CD14-positive monocyte (primary cell): ENCODE measurements around the gene NTM. TPM values are rescaled to one million over a fixed set of nuclear protein-coding genes. Genes with fewer than 3 reads are reported as not detected.

Source experiments
- DNase-seq, 3 donors: peaks; one replicate each; pipeline ENCODE4 v3.0.0-alpha.2; 2011 to 2022
- H2AFZ ChIP-seq: 2 replicates; pipeline ENCODE4 v1.6.0; 2012; ENCODE audit warnings: mild to moderate bottlenecking, low read depth, low read length, inconsistent platforms; ENCODE audit not compliant: insufficient read depth, poor library complexity, severe bottlenecking
- H3K27ac ChIP-seq, 2 donors: 1 replicate in 1 of 2; 2 replicates in 1 of 2; pipeline ENCODE4 v1.5.1; 2012 to 2013; ENCODE audit warnings: low read length in 2 of 2, control low read depth in 1 of 2, inconsistent platforms in 1 of 2, low read depth in 1 of 2, mild to moderate bottlenecking in 1 of 2
- H3K27me3 ChIP-seq, 2 donors: one replicate each; pipeline versions ENCODE4 v1.6.0 to v1.6.1; 2011 to 2013; ENCODE audit warnings: low read length in 2 of 2; ENCODE audit not compliant: control insufficient read depth in 2 of 2, insufficient read depth in 2 of 2
- H3K36me3 ChIP-seq, 2 donors: replicated peaks in 1 of 2; 1 replicate in 1 of 2; 2 replicates in 1 of 2; pipeline versions ENCODE4 v1.5.1 to v1.6.1; 2012 to 2013; ENCODE audit warnings: low read length in 2 of 2, control low read depth in 1 of 2, inconsistent platforms in 1 of 2, mild to moderate bottlenecking in 1 of 2; ENCODE audit not compliant: insufficient read depth in 2 of 2, control insufficient read depth in 1 of 2
- H3K4me1 ChIP-seq, 2 donors: 1 replicate in 1 of 2; 2 replicates in 1 of 2; pipeline versions ENCODE4 v1.5.1 to v1.6.1; 2012 to 2013; ENCODE audit warnings: low read length in 2 of 2, control low read depth in 1 of 2, inconsistent platforms in 1 of 2, mild to moderate bottlenecking in 1 of 2, moderate library complexity in 1 of 2; ENCODE audit not compliant: insufficient read depth in 2 of 2, control insufficient read depth in 1 of 2
- H3K4me2 ChIP-seq: replicated peaks from 2 replicates; pipeline ENCODE3; 2012; ENCODE audit warnings: low read length, moderate library complexity, mild to moderate bottlenecking; ENCODE audit not compliant: poor library complexity, severe bottlenecking; ENCODE audit errors: extremely low read depth
- H3K4me3 ChIP-seq, 3 experiments: fragments of 200-600 bp in 1 of 3; sonication (generic) in 1 of 3; replicated peaks in 1 of 3; 1 replicate in 2 of 3; 2 replicates in 1 of 3; pipeline ENCODE4 v1.5.1; 2011 to 2013; ENCODE audit warnings: low read length in 3 of 3, mild to moderate bottlenecking in 3 of 3, control low read depth in 2 of 3, low read depth in 2 of 3, inconsistent platforms in 1 of 3, moderate library complexity in 1 of 3
- H3K79me2 ChIP-seq: 2 replicates; pipeline ENCODE4 v1.6.0; 2012; ENCODE audit warnings: mild to moderate bottlenecking, control low read depth, inconsistent platforms, low read length, moderate library complexity; ENCODE audit not compliant: insufficient read depth
- H3K9ac ChIP-seq: 2 replicates; pipeline ENCODE4 v1.6.0; 2017; ENCODE audit warnings: low read length, mild to moderate bottlenecking; ENCODE audit not compliant: insufficient read depth, poor library complexity, severe bottlenecking
- H3K9me3 ChIP-seq, 2 donors: replicated peaks in 1 of 2; 1 replicate in 1 of 2; 2 replicates in 1 of 2; pipeline versions ENCODE4 v1.5.1 to v1.6.1; 2012 to 2013; ENCODE audit warnings: low read length in 2 of 2, control low read depth in 1 of 2; ENCODE audit not compliant: control insufficient read depth in 1 of 2, insufficient read depth in 1 of 2
- H4K20me1 ChIP-seq: 2 replicates; pipeline ENCODE4 v1.6.0; 2012; ENCODE audit warnings: mild to moderate bottlenecking, low read length, control low read depth, moderate library complexity; ENCODE audit not compliant: insufficient read depth
- H3K27ac Mint-ChIP-seq, 7 donors: one replicate each; pipeline ENCODE4 v1.8.0; 2020; ENCODE audit warnings: mild to moderate bottlenecking in 7 of 7, mixed read lengths in 7 of 7, moderate library complexity in 6 of 7, inconsistent platforms in 2 of 7
- H3K27me3 Mint-ChIP-seq, 3 donors: one replicate each; pipeline ENCODE4 v1.8.0; 2021 to 2022; ENCODE audit warnings: low read depth in 3 of 3, mild to moderate bottlenecking in 3 of 3, mixed read lengths in 3 of 3, moderate library complexity in 3 of 3, inconsistent platforms in 1 of 3
- H3K36me3 Mint-ChIP-seq, 2 donors: one replicate each; pipeline ENCODE4 v1.8.0; 2020; ENCODE audit warnings: mixed read lengths in 2 of 2, inconsistent platforms in 1 of 2, mild to moderate bottlenecking in 1 of 2
- H3K4me1 Mint-ChIP-seq: one replicate; pipeline ENCODE4 v1.8.0; 2020; ENCODE audit warnings: mild to moderate bottlenecking, mixed read lengths
- H3K4me3 Mint-ChIP-seq, 2 donors: one replicate each; pipeline ENCODE4 v1.8.0; 2020; ENCODE audit warnings: mild to moderate bottlenecking in 2 of 2, mixed read lengths in 2 of 2, moderate library complexity in 1 of 2
- H3K9me3 Mint-ChIP-seq, 7 donors: one replicate each; pipeline ENCODE4 v1.8.0; 2020 to 2022; ENCODE audit warnings: mixed read lengths in 7 of 7, mild to moderate bottlenecking in 6 of 7, moderate library complexity in 6 of 7, inconsistent platforms in 2 of 7
- CTCF ChIP-seq: fragments of 200-600 bp; IDR thresholded peaks from one replicate; pipeline ENCODE4 v1.8.0; 2022; ENCODE audit warnings: antibody characterized with exemption, mild to moderate bottlenecking
- WGBS: methylation state at CpG from one replicate; pipeline ENCODE4 v1.1.5; 2013; ENCODE audit warnings: missing lambda C conversion rate; ENCODE audit not compliant: insufficient coverage; 5-methylcytosine and 5-hydroxymethylcytosine counted together
- intact Hi-C, 2 donors: fragments of 100-400 bp; cut with micrococcal nuclease; formaldehyde crosslinking; loops; one replicate each; pipeline versions ENCODE4 v1.15.0 to v1.15.1; 2023
- polyA plus RNA-seq, 3 donors: library from polyadenylated mRNA; depleted of rRNA in 1 of 3; unstranded in 2 of 3; stranded (reverse) in 1 of 3; fragments of 300-500 nt in 2 of 3; fragments of >200 nt in 1 of 3; fragmentation: Illumina TruSeq in 2 of 3; gene quantifications; 1 replicate in 2 of 3; 2 replicates in 1 of 3; pipeline ENCODE4 v1.2.3, GENCODE V29; 2012 to 2021

The NTM gene
- polyA plus RNA-seq, 3 donors: not detected

DNA sequence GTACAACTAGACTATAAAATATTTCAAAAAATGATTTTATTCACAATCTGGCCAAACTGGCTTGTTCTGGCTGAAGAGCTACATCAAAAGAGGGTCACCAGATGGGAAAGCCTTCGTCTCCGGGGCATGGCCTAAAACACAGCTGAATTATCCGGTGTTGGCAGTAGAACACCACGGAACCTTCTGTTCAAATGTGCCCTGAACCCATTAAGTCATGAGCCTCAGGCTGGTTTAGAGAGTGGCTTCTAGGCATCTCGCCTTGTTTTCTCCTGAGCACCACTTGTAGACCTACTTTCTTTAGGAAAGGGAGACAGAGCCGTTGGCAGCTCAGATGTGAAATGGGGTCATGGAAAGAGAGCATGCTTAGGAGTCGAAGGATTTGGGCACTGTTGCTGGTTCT is 890.2 kb downstream of the NTM start:
- Histone ChIP-seq H3K9me3 (peaks cover 0 to 3% of the 10 kb centered on the region in 2 donors), H3K4me2 (no peak overlapping the region), H3K27me3 (no peaks in the 10 kb centered on the region), H3K9ac (no peak overlapping the region), H3K36me3 (no peaks in the 10 kb centered on the region), H3K79me2 (no peaks in the 10 kb centered on the region), H3K4me3 (no peak overlapping the region), H4K20me1 (no peaks in the 10 kb centered on the region), H3K27ac (no peak overlapping the region), H2AFZ (no peak overlapping the region), H3K4me1 (no peaks in the 10 kb centered on the region)
- 97% methylated on average over 6 of the region's 7 CpGs for WGBS
- peaks cover 0 to 3% (median 2%) of the 10 kb centered on the region in 7 donors for H3K9me3 Mint-ChIP-seq
- DNase-seq: no peak
- H3K36me3 Mint-ChIP-seq: no peaks in the 10 kb centered on the region
- no peak overlapping the region for H3K27ac Mint-ChIP-seq
- intact Hi-C loops: no loop called here
- H3K4me1 Mint-ChIP-seq: no peaks in the 10 kb centered on the region
- no peak for TF ChIP-seq CTCF
- no peaks in the 10 kb centered on the region for H3K27me3 Mint-ChIP-seq
- H3K4me3 Mint-ChIP-seq: no peak overlapping the region

DNA sequence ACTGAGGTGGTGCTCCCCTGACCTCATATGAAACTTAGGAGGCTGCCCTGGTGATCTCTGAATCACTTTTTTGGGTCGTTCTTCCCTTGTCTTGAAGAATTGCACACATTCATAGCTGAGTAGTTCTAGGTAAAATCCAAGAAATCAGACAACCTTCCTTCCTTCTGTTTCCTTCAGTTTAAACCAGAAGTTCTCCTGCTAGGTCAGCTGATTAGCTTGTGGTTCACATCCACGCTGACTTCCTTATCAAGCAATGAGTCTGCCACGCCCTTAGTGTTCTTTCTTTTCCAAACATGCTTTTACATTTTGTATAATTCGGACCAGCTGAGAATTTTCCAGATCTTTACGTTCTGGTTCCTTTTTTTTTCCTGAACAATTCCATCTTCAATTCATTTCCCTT is 892.8 kb downstream of the NTM start:
- no peaks in the 10 kb centered on the region for H4K20me1 ChIP-seq
- H3K27me3 Mint-ChIP-seq: peaks cover 0 to 2% (median 1%) of the 10 kb centered on the region in 3 donors
- H3K9ac ChIP-seq: no peak overlapping the region
- no peak for TF ChIP-seq CTCF
- no peak overlapping the region for H3K4me3 ChIP-seq
- H3K4me2 ChIP-seq: no peak overlapping the region
- H3K27ac Mint-ChIP-seq: no peak overlapping the region
- H3K27me3 ChIP-seq: no peaks in the 10 kb centered on the region
- H3K36me3 ChIP-seq: no peaks in the 10 kb centered on the region
- H3K36me3 Mint-ChIP-seq: no peaks in the 10 kb centered on the region
- H2AFZ ChIP-seq: no peak overlapping the region
- H3K79me2 ChIP-seq: no peaks in the 10 kb centered on the region
- peaks cover 0 to 5% (median 2%) of the 10 kb centered on the region in 7 donors for H3K9me3 Mint-ChIP-seq
- 0% methylated on average over 1 of the region's 5 CpGs for WGBS
- DNase-seq: no peak
- no peaks in the 10 kb centered on the region for H3K9me3 ChIP-seq
- no peaks in the 10 kb centered on the region for H3K4me1 ChIP-seq
- no peak overlapping the region for H3K27ac ChIP-seq
- no peaks in the 10 kb centered on the region for H3K4me1 Mint-ChIP-seq
- intact Hi-C loops: no loop called here
- no peak overlapping the region for H3K4me3 Mint-ChIP-seq
